NCI-H2227 (cell line): ENCODE measurements around the gene GCN1.
A peak's percentile ranks its signal among the peaks of the same experiment; 100 is the strongest.

Source experiments
- DNase-seq: peaks from one replicate; lab custom pipeline; 2025; ENCODE audit not compliant: unreplicated experiment; lab: John Stamatoyannopoulos, UW

GCN1 gene

GRCh38 chr12:120229071-120229486, 34.6 kb upstream of the GCN1 start:
- peak; percentile 86 for DNase-seq

GRCh38 chr12:120228291-120229070, 34.0 kb upstream of the GCN1 start:
- peak; percentile 89 for DNase-seq

GRCh38 chr12:120228041-120228290, 33.5 kb upstream of the GCN1 start:
- DNase-seq: no peak

GRCh38 chr12:120227233-120228040, 32.9 kb upstream of the GCN1 start:
- no peak for DNase-seq

GRCh38 chr12:120225852-120226640, 31.5 kb upstream of the GCN1 start:
- DNase-seq: no peak

- peak; percentile 51 for DNase-seq
Measured at GRCh38 chr12:120225200-120225558, 30.7 kb upstream of the GCN1 start.

GRCh38 chr12:120224304-120225199, 30.0 kb upstream of the GCN1 start:
- peak; percentile 81 for DNase-seq

GRCh38 chr12:120223458-120224303, 29.2 kb upstream of the GCN1 start:
- DNase-seq: no peak

- DNase-seq: no peak
Measured at GRCh38 chr12:120222288-120222832, 27.8 kb upstream of the GCN1 start.

- DNase-seq: no peak
Measured at GRCh38 chr12:120221576-120221900, 27.0 kb upstream of the GCN1 start.

GRCh38 chr12:120220838-120221575, 26.5 kb upstream of the GCN1 start:
- DNase-seq: no peak

GRCh38 chr12:120218680-120219606, 24.4 kb upstream of the GCN1 start:
- DNase-seq: no peak

- no peak for DNase-seq
Measured at GRCh38 chr12:120216742-120217605, 22.5 kb upstream of the GCN1 start.

- DNase-seq: no peak
Measured at GRCh38 chr12:120215766-120216735, 21.5 kb upstream of the GCN1 start.

GRCh38 chr12:120215357-120215735, 20.8 kb upstream of the GCN1 start:
- no peak for DNase-seq
